Upper lobe of right lung (tissue), 1 donor: ENCODE data around the gene DZIP1. TPM values are rescaled to one million over a fixed set of nuclear protein-coding genes. Genes with fewer than 3 reads are reported as not detected.
A peak's percentile ranks its signal among the peaks of the same experiment; 100 is the strongest.

Experiments used
- ATAC-seq: fragments of 200-7000 bp; cut with Tn5 transposase; one replicate; pipeline ENCODE4 v1.9.1; 2020; ENCODE audit warnings: mild to moderate bottlenecking, moderate library complexity
- DNase-seq: peaks from one replicate; pipeline ENCODE4 v3.0.0-alpha.2; 2020
- H3K27ac ChIP-seq: fragments of 200-600 bp; one replicate; pipeline ENCODE4 v1.8.0; 2022
- H3K27me3 ChIP-seq: fragments of 200-600 bp; one replicate; pipeline ENCODE4 v1.8.0; 2022; ENCODE audit warnings: mild to moderate bottlenecking
- H3K36me3 ChIP-seq: fragments of 200-600 bp; one replicate; pipeline ENCODE4 v1.8.0; 2022
- H3K4me1 ChIP-seq: fragments of 200-600 bp; one replicate; pipeline ENCODE4 v1.8.0; 2022
- H3K4me3 ChIP-seq: fragments of 200-600 bp; one replicate; pipeline ENCODE4 v1.8.0; 2022; ENCODE audit warnings: mild to moderate bottlenecking
- H3K9me3 ChIP-seq: fragments of 200-600 bp; one replicate; pipeline ENCODE4 v1.8.0; 2022
- intact Hi-C: fragments of 100-400 bp; cut with DNase I; formaldehyde crosslinking; loops from one replicate; pipeline ENCODE4 v1.11.0; 2022
- total RNA-seq: library from RNA; stranded (reverse); fragmentation: NEBNext Ultra II Directional; extraction: Animal tissue kit (Norgen Biotek cat#: 25700); gene quantifications from one replicate; pipeline ENCODE4 v1.2.1, GENCODE V29; 2021
- TF ChIP-seq, protein P1 (sequence below): fragments of 200-600 bp; IDR thresholded peaks from one replicate; pipeline ENCODE4 v1.8.0; 2022; ENCODE audit warnings: antibody characterized with exemption
- donor health status: DM: no; HTN: yes; CAD: no; lungs with severe emphysema.

The DZIP1 gene
- total RNA-seq, 1 donor from 2014 or later: 7.1 TPM

DNA sequence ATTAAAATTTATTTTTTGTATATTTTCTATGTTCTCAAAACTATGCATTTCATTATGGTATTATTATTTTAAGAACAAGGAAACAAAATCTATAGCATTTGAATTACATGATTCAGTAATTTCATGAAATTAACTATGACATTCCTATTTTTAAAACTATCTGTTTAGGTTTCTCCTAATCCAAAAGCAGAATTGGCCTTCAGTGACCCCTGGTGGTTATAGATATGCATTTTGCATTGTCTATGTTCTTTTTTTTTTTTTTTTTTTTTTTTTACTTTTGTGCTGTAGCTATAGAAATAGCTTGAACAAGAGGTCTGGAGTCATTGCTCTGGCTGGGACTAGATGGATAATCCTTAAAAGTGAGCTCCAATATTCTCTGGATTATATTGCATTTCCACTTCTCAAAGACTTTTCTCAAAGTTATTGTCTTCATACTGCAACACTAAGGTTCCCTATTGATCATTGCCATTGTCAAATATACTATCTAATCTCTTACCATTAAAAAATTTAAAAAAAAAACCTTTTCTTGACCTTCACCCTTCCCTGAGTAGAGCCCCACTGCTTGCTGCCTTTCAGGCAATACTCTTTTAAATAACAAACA is 16.6 kb upstream of the DZIP1 start:
- H3K4me3 ChIP-seq: no peak overlapping the region
- intact Hi-C loops: no loop called here
- H3K9me3 ChIP-seq: peaks cover 7% of the 10 kb centered on the region
- DNase-seq (no peak), ATAC-seq (peak; percentile 35)
- no peak overlapping the region for H3K27ac ChIP-seq
- TF ChIP-seq, protein P1, sequence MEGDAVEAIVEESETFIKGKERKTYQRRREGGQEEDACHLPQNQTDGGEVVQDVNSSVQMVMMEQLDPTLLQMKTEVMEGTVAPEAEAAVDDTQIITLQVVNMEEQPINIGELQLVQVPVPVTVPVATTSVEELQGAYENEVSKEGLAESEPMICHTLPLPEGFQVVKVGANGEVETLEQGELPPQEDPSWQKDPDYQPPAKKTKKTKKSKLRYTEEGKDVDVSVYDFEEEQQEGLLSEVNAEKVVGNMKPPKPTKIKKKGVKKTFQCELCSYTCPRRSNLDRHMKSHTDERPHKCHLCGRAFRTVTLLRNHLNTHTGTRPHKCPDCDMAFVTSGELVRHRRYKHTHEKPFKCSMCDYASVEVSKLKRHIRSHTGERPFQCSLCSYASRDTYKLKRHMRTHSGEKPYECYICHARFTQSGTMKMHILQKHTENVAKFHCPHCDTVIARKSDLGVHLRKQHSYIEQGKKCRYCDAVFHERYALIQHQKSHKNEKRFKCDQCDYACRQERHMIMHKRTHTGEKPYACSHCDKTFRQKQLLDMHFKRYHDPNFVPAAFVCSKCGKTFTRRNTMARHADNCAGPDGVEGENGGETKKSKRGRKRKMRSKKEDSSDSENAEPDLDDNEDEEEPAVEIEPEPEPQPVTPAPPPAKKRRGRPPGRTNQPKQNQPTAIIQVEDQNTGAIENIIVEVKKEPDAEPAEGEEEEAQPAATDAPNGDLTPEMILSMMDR: peak; percentile 57
- no peaks in the 10 kb centered on the region for H3K27me3 ChIP-seq
- no peaks in the 10 kb centered on the region for H3K4me1 ChIP-seq
- no peaks in the 10 kb centered on the region for H3K36me3 ChIP-seq

DNA sequence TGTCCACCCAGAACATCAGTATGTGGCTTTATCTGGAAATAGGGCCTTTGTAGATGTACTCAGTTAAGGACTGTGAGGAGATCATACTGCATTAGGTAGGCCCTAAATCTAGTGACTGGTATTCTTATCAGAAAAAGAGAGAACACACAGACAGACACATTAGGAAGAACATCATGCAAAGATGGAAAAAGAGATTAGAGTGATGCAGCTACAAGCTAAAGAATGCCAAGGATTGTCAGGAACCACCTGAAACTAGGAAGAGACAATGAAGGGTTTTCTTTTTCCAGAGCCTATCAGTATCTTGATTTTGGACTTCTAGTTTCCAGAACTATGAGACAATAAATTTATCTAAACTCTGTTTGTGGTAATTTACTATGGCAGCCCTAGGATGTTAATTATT is 15.0 kb upstream of the DZIP1 start:
- TF ChIP-seq, protein P1: no peak

DNA sequence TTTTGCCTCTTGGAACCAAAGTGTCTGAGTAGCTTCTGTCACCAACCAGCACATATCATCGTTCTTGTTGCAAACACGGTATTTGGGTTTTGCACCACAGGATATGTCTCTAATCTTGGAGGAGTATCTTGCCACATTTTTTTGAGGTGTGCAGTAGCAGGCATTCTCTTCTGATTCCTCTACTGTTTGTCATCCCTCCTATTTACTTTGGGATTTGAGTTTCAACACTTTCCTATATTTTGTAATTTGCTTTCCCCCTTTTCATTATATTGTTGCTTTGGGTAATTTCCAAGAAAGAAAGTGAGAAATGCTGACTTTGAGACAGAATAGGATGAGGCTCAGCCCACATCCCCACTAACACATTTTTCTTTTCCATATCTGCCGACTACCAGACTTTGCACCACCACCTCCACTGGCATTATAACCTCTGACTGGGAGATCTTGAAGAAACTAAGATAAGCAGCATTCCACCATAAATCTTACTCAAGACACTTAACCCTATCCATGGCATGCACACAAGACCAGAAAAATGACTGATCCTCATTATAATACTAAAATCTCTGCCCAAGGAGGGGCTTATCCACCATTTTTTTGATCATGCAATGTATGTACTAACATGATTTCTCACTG is 12.0 kb upstream of the DZIP1 start:
- TF ChIP-seq, protein P1: no peak
- Histone ChIP-seq H3K9me3 (no peaks in the 10 kb centered on the region), H3K27ac (no peak overlapping the region), H3K4me3 (no peak overlapping the region), H3K36me3 (no peaks in the 10 kb centered on the region), H3K4me1 (no peaks in the 10 kb centered on the region), H3K27me3 (no peaks in the 10 kb centered on the region)
- ATAC-seq (no peak), DNase-seq (no peak)
- intact Hi-C loops: no loop called here

More for the DNA sequence above, 15.0 kb upstream of the DZIP1 start:
- Histone ChIP-seq H3K36me3 (no peaks in the 10 kb centered on the region), H3K4me1 (no peaks in the 10 kb centered on the region), H3K27ac (no peak overlapping the region), H3K9me3 (no peaks in the 10 kb centered on the region), H3K27me3 (no peaks in the 10 kb centered on the region), H3K4me3 (no peak overlapping the region)
- intact Hi-C loops: no loop called here
- ATAC-seq (no peak), DNase-seq (no peak)

DNA sequence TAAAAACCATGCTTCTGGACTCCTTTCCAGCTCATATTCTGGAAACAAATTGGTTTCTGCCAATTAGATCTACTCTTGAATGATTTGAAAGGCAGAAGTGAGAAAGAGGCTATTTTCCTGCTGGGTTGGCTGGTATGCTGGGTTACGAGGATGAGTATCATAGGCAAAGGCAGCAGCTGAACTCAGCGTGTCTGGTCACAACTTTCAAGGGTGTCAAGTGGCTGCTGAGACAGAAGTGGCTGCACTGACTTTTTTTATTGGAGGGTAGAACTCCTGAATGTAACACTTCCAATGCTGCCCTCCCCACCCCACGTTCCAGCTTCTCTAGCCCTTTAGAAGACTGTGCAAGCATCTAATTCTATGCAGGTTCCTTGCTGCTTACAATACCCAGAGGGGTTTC is 8.3 kb upstream of the DZIP1 start:
- DNase-seq (no peak), ATAC-seq (no peak)
- Histone ChIP-seq H3K4me1 (no peaks in the 10 kb centered on the region), H3K36me3 (no peaks in the 10 kb centered on the region), H3K9me3 (no peaks in the 10 kb centered on the region), H3K27me3 (no peaks in the 10 kb centered on the region), H3K27ac (no peak overlapping the region), H3K4me3 (no peak overlapping the region)
- intact Hi-C loops: no loop called here
- TF ChIP-seq, protein P1: no peak

DNA sequence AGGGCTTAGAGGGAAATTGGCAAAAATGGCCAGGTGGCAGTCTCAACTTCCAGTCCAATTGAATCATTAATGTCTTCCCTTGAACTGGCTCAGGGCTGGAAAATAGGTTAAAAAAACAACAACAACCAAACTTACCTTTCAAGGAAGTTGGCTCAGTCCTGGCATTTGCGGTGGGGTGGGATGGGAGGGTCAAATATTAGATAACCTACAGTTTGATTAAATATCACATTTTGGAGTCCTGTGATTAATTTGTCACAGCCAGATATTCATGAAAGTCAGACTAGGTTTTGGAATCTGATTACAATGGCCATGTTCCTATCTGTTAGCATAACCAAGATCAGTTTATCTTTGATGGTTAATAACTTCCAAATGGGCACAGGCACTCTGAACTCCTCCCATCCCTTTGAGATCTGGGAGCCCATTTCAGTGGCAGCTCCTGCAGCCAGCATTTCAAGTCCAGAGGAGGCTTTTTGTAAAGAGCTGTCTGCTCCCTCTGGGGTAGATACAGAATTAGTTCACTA is 7.8 kb upstream of the DZIP1 start:
- Histone ChIP-seq H3K27me3 (no peaks in the 10 kb centered on the region), H3K9me3 (no peaks in the 10 kb centered on the region), H3K36me3 (no peaks in the 10 kb centered on the region), H3K4me3 (no peak overlapping the region), H3K4me1 (no peaks in the 10 kb centered on the region), H3K27ac (no peak overlapping the region)
- intact Hi-C loops: no loop called here
- TF ChIP-seq, protein P1: no peak
- ATAC-seq: no peak
- DNase-seq: no peak
